ENCODE measurements around the gene SNTG2.
"Not testable (repeated sequence)": the region's sequence is repeated elsewhere in the genome, so short reads cannot be mapped to it uniquely, and the experiment has no call there.

The SNTG2 gene

GRCh38 chr2:1060372-1060771 is 109.7 kb downstream of the SNTG2 start:
- no peak for DNase-seq

- no peak for DNase-seq
These were observed 110.3 kb downstream of the SNTG2 start for GRCh38 chr2:1060987-1061386.

- no peak for DNase-seq
These were observed 117.6 kb downstream of the SNTG2 start for GRCh38 chr2:1068241-1068640.

GRCh38 chr2:1068822-1069221 is 118.2 kb downstream of the SNTG2 start:
- no peak for DNase-seq

GRCh38 chr2:1069847-1070246 is 119.2 kb downstream of the SNTG2 start:
- DNase-seq = no peak

GRCh38 chr2:1070601-1071000 is 120.0 kb downstream of the SNTG2 start:
- no peak for DNase-seq

- no peak for DNase-seq
These were observed 121.0 kb downstream of the SNTG2 start for GRCh38 chr2:1071650-1072049.

GRCh38 chr2:1072250-1072649 is 121.6 kb downstream of the SNTG2 start:
- no peak for DNase-seq

- DNase-seq = no peak
These were observed 127.3 kb downstream of the SNTG2 start for GRCh38 chr2:1077911-1078310.

- no peak for DNase-seq
These were observed 127.7 kb downstream of the SNTG2 start for GRCh38 chr2:1078326-1078725.

- DNase-seq = no peak
These were observed 129.5 kb downstream of the SNTG2 start for GRCh38 chr2:1079873-1080799.

- no peak for DNase-seq
These were observed 131.0 kb downstream of the SNTG2 start for GRCh38 chr2:1081451-1082225.

GRCh38 chr2:1082456-1083205 is 132.0 kb downstream of the SNTG2 start:
- DNase-seq = no peak

GRCh38 chr2:1088192-1088860 is 137.7 kb downstream of the SNTG2 start:
- DNase-seq = no peak

- DNase-seq = no peak
These were observed 138.3 kb downstream of the SNTG2 start for GRCh38 chr2:1088940-1089339.

- DNase-seq = no peak
These were observed 141.4 kb downstream of the SNTG2 start for GRCh38 chr2:1091895-1092585.

GRCh38 chr2:1093668-1094067 is 143.0 kb downstream of the SNTG2 start:
- DNase-seq = not testable (repeated sequence)

- no peak for DNase-seq
These were observed 146.5 kb downstream of the SNTG2 start for GRCh38 chr2:1097101-1097500.

- no peak for DNase-seq
These were observed 148.8 kb downstream of the SNTG2 start for GRCh38 chr2:1099418-1099817.

- DNase-seq = no peak
These were observed 150.5 kb downstream of the SNTG2 start for GRCh38 chr2:1101011-1101782.

GRCh38 chr2:1101982-1102590 is 151.4 kb downstream of the SNTG2 start:
- DNase-seq = no peak
